Measurements from ENCODE around the gene GAL3ST2.

DNA sequence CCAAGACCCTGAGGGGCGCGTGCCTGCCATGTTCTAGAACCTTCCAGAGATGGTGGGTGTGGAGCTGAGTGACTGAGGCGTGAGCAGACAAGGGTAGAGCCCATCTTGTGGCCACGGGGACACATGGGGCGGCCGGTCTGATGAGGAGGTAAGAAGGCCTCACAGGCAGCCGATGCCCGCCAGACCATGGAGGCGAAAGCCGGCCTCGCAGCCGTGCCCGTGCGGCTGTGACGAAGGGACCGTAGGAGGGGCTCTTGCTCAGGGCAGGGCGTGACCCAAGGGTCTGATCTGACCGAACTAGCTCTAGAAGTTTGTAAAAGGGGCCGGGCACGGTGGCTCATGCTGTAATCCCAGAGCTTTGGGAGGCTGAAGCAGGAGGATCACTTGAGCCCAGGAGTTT is 22.6 kb upstream of the GAL3ST2 start:
- TF ChIP-seq FOXA2 (IDR thresholded peaks at IDR 0.05), result no peak
- TF ChIP-seq, protein P1, sequence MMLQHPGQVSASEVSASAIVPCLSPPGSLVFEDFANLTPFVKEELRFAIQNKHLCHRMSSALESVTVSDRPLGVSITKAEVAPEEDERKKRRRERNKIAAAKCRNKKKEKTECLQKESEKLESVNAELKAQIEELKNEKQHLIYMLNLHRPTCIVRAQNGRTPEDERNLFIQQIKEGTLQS (IDR thresholded peaks at IDR 0.05), result no peak
- TF ChIP-seq, protein P2, sequence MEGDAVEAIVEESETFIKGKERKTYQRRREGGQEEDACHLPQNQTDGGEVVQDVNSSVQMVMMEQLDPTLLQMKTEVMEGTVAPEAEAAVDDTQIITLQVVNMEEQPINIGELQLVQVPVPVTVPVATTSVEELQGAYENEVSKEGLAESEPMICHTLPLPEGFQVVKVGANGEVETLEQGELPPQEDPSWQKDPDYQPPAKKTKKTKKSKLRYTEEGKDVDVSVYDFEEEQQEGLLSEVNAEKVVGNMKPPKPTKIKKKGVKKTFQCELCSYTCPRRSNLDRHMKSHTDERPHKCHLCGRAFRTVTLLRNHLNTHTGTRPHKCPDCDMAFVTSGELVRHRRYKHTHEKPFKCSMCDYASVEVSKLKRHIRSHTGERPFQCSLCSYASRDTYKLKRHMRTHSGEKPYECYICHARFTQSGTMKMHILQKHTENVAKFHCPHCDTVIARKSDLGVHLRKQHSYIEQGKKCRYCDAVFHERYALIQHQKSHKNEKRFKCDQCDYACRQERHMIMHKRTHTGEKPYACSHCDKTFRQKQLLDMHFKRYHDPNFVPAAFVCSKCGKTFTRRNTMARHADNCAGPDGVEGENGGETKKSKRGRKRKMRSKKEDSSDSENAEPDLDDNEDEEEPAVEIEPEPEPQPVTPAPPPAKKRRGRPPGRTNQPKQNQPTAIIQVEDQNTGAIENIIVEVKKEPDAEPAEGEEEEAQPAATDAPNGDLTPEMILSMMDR (IDR thresholded peaks at IDR 0.05; ENCODE audit: low read depth, low read length, missing input control), result no peak
